A549 treated with DMSO at 1 μM for 4 hours (cell line): Measurements from ENCODE around the gene HSD3B1. TPM values are rescaled to one million over a fixed set of nuclear protein-coding genes. Genes with fewer than 3 reads are reported as not detected.

Experiments used
- total RNA-seq: library from RNA; stranded (reverse); fragments of 200-300 nt; extraction: Qiagen RNA extraction; gene quantifications from 5 replicates; pipeline ENCODE4 v1.2.3, GENCODE V29; 2022; ENCODE audit warnings: low read depth

Gene HSD3B1
- total RNA-seq, result not detected in 5 replicates

DNA sequence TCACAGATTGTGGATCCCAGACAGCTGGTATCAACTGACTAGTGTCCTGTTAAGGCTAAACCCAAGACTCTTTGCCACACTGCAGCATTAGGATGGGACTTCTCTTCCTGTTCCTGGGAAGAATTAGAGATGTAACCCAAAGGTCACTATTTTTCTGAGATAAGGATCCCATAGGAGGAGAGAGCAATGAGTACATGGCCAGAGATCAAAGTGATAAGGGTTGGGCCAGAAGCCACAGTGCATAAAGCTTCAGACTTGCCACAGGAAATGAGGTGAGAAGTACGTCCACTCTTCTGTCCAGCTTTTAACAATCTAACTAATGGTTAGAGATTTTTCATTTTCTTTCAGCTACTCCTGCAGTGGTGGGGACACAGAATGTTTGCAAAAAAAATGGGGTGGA, at the start of gene HSD3B1:
Gene HSD3B1, plus strand, starts transcription at position 270 of the 400 bp plus-strand sequence. CDS start 267 bp downstream, outside the sequence.

Other genes with a start within 250 kb of the HSD3B1 start
- not detected in 5 replicates for gene HAO2, start 138.4 kb upstream of the HSD3B1 start, total RNA-seq
- not detected in 5 replicates for gene HSD3B2, start 92.1 kb upstream of the HSD3B1 start, total RNA-seq
- gene ZNF697, start 141.1 kb downstream of the HSD3B1 start, total RNA-seq, result 1.8 to 2.2 TPM (median 1.9 TPM) in 5 replicates
- gene PHGDH, start 204.7 kb downstream of the HSD3B1 start, total RNA-seq, result 75.1 to 101 TPM (median 85.8 TPM) in 5 replicates